22Rv1 (cell line): Measurements from ENCODE around the gene ZNF366.

Experiments used
- ZFX ChIP-seq: fragments of 450-650 bp; IDR thresholded peaks from 2 replicates; pipeline ENCODE4 v1.6.1; 2017; ENCODE audit warnings: antibody characterized with exemption, borderline replicate concordance
- TF ChIP-seq, protein P1 (sequence below): fragments of 450-650 bp; IDR thresholded peaks from 2 replicates; pipeline ENCODE4 v1.5.1; 2017; ENCODE audit warnings: mild to moderate bottlenecking

GRCh38 chr5:72448368-72448767, 58.8 kb downstream of the ZNF366 start:
- TF ChIP-seq, protein P1, sequence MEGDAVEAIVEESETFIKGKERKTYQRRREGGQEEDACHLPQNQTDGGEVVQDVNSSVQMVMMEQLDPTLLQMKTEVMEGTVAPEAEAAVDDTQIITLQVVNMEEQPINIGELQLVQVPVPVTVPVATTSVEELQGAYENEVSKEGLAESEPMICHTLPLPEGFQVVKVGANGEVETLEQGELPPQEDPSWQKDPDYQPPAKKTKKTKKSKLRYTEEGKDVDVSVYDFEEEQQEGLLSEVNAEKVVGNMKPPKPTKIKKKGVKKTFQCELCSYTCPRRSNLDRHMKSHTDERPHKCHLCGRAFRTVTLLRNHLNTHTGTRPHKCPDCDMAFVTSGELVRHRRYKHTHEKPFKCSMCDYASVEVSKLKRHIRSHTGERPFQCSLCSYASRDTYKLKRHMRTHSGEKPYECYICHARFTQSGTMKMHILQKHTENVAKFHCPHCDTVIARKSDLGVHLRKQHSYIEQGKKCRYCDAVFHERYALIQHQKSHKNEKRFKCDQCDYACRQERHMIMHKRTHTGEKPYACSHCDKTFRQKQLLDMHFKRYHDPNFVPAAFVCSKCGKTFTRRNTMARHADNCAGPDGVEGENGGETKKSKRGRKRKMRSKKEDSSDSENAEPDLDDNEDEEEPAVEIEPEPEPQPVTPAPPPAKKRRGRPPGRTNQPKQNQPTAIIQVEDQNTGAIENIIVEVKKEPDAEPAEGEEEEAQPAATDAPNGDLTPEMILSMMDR, result no peak
- no peak for TF ChIP-seq ZFX
